Measurements from ENCODE around the gene PAPOLB.

Gene PAPOLB

DNA sequence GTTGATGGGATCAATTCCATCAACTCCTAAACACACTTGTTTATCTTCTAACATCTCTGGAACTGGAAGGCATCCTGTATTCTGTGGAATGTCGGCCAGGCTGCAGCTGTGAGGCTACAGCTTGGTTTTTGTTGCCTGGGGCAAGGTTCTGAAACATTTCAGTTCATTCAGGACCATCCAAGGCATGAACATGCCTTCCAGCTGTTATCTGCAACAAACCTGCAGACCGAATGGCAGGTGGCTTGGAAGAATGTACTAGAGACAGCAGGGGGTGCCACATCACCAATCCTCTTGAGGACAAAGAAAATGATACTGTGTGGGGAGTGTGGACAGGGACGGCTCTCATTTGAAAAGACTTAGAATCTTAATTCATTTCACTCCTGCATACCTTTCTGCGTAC, 12.4 kb downstream of the PAPOLB start:
- TF ChIP-seq, protein P1, sequence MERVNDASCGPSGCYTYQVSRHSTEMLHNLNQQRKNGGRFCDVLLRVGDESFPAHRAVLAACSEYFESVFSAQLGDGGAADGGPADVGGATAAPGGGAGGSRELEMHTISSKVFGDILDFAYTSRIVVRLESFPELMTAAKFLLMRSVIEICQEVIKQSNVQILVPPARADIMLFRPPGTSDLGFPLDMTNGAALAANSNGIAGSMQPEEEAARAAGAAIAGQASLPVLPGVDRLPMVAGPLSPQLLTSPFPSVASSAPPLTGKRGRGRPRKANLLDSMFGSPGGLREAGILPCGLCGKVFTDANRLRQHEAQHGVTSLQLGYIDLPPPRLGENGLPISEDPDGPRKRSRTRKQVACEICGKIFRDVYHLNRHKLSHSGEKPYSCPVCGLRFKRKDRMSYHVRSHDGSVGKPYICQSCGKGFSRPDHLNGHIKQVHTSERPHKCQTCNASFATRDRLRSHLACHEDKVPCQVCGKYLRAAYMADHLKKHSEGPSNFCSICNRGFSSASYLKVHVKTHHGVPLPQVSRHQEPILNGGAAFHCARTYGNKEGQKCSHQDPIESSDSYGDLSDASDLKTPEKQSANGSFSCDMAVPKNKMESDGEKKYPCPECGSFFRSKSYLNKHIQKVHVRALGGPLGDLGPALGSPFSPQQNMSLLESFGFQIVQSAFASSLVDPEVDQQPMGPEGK (CRISPR knock-in tag; IDR thresholded peaks at IDR 0.05; ENCODE audit: borderline replicate concordance) = no peak
- TF ChIP-seq ZC3H10 (CRISPR knock-in tag; IDR thresholded peaks at IDR 0.05) (no peak), TCF4 (CRISPR knock-in tag; IDR thresholded peaks at IDR 0.05; ENCODE audit: borderline replicate concordance) (peak; percentile 29; the same call in 1 of the 2 replicates), SNAI2 (CRISPR knock-in tag; IDR thresholded peaks at IDR 0.05) (0 out of 2 replicates have a peak, but pooled peaks have one; percentile 37)
- TF ChIP-seq, protein P2, sequence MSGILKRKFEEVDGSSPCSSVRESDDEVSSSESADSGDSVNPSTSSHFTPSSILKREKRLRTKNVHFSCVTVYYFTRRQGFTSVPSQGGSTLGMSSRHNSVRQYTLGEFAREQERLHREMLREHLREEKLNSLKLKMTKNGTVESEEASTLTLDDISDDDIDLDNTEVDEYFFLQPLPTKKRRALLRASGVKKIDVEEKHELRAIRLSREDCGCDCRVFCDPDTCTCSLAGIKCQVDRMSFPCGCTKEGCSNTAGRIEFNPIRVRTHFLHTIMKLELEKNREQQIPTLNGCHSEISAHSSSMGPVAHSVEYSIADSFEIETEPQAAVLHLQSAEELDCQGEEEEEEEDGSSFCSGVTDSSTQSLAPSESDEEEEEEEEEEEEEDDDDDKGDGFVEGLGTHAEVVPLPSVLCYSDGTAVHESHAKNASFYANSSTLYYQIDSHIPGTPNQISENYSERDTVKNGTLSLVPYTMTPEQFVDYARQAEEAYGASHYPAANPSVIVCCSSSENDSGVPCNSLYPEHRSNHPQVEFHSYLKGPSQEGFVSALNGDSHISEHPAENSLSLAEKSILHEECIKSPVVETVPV (CRISPR knock-in tag; IDR thresholded peaks at IDR 0.05) = no peak

DNA sequence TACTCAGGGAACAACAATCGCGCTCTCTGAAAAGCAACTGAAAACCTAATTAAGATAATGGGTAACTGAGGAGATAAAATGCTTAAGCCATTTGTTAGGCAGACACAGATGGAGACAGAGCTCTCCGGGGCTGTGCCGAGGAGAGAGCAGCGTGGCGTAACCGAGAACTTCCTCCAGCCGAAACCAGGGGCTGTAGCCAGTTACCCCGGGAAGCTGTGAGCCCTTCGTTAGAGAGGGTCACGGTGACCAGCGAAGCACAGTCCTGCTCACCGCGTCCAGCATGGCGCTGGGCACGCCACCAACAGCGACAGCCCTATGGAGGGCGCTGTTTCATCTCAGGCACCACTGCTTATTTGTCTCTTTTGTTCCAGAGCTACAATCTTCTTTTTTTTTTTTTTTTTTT, 16.1 kb downstream of the PAPOLB start:
- TF ChIP-seq TCF4 (CRISPR knock-in tag; IDR thresholded peaks at IDR 0.05; ENCODE audit: borderline replicate concordance) (no peak), SNAI2 (CRISPR knock-in tag; IDR thresholded peaks at IDR 0.05) (no peak)
- peak; percentile 87 for ATAC-seq

More for the DNA sequence above, 12.4 kb downstream of the PAPOLB start:
- peak; percentile 81 for ATAC-seq

DNA sequence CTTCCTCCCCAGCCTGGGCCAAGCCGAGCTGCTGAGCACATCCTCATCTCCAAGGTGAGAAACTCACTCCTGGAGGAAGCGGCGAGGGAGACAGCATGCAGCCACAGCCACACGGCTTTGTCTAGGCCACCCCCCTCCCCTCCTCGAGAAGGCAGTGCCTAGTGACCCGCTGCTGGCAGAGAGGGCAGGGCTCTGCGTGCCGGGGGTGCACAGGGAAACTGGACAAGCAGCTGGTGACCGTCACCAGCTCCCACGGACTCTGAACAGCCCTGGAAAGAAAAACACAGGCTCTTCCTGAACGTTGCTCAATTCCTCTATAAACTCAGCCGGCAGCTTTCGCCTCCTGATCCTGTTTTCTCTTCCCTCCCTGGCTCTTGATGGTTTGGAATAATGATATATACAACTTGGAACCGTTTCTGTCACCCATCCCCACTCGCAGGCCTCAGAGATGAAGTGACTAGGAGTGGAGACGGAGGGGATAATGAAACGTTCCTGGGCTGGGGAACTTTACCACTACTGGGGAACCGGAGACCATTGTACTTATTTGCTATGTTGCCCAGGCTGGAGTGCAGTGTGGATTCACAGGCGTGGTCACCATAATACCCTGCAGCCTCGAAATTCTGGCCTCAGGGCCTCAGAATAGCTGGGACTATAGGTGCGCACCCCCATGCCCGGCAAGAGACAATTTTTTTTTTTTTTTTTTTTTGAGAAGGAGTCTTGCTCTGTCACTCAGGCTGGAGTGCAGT, 19.3 kb downstream of the PAPOLB start:
- TF ChIP-seq, protein P3, sequence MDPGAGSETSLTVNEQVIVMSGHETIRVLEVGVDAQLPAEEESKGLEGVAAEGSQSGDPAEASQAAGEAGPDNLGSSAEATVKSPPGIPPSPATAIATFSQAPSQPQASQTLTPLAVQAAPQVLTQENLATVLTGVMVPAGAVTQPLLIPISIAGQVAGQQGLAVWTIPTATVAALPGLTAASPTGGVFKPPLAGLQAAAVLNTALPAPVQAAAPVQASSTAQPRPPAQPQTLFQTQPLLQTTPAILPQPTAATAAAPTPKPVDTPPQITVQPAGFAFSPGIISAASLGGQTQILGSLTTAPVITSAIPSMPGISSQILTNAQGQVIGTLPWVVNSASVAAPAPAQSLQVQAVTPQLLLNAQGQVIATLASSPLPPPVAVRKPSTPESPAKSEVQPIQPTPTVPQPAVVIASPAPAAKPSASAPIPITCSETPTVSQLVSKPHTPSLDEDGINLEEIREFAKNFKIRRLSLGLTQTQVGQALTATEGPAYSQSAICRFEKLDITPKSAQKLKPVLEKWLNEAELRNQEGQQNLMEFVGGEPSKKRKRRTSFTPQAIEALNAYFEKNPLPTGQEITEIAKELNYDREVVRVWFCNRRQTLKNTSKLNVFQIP (CRISPR knock-in tag; IDR thresholded peaks at IDR 0.05; ENCODE audit: borderline replicate concordance, low read depth) = no peak
- TF ChIP-seq CSDC2 (CRISPR knock-in tag; IDR thresholded peaks at IDR 0.05) (no peak), ZFP30 (CRISPR knock-in tag; IDR thresholded peaks at IDR 0.05) (no peak), ESRRG (CRISPR knock-in tag; IDR thresholded peaks at IDR 0.05) (no peak), ZC3H10 (CRISPR knock-in tag; IDR thresholded peaks at IDR 0.05) (no peak), ISL1 (CRISPR knock-in tag; IDR thresholded peaks at IDR 0.05) (no peak), TOX (CRISPR knock-in tag; IDR thresholded peaks at IDR 0.05; ENCODE audit: borderline replicate concordance) (no peak), PPARA (CRISPR knock-in tag; IDR thresholded peaks at IDR 0.05; ENCODE audit: borderline replicate concordance) (no peak), TCF4 (CRISPR knock-in tag; IDR thresholded peaks at IDR 0.05; ENCODE audit: borderline replicate concordance) (no peak), ZNF565 (CRISPR knock-in tag; conservative IDR thresholded peaks at IDR 0.05; ENCODE audit: low read depth) (no peak), ZNF70 (CRISPR knock-in tag; IDR thresholded peaks at IDR 0.05) (no peak), SNAI2 (CRISPR knock-in tag; IDR thresholded peaks at IDR 0.05) (no peak)
- TF ChIP-seq, protein P1 (CRISPR knock-in tag; IDR thresholded peaks at IDR 0.05; ENCODE audit: borderline replicate concordance) = no peak
- TF ChIP-seq, protein P4, sequence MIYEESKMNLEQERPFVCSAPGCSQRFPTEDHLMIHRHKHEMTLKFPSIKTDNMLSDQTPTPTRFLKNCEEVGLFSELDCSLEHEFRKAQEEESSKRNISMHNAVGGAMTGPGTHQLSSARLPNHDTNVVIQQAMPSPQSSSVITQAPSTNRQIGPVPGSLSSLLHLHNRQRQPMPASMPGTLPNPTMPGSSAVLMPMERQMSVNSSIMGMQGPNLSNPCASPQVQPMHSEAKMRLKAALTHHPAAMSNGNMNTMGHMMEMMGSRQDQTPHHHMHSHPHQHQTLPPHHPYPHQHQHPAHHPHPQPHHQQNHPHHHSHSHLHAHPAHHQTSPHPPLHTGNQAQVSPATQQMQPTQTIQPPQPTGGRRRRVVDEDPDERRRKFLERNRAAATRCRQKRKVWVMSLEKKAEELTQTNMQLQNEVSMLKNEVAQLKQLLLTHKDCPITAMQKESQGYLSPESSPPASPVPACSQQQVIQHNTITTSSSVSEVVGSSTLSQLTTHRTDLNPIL (CRISPR knock-in tag; IDR thresholded peaks at IDR 0.05; ENCODE audit: low read depth) = no peak
- ATAC-seq = no peak

DNA sequence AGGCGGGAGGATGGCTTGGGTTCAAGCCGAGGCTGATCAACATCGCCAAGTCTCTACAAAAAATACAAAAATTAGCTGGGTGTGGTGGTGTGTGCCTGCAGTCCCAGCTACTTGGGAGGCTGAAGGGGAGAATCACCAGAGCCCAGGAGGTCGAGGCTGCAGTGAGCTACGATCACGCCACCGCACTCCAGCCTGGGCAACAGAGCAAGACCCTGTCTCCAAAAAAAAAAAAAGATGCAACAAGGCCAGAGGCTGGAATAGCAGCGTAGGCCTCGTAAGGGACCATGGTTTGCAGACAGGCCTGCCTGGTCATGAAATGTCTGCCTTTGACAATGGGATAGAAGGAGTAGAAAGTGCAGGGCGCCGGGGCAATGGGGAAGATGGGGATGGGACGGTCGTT, 20.0 kb downstream of the PAPOLB start:
- no peak for ATAC-seq
- TF ChIP-seq ZFP3 (CRISPR knock-in tag; IDR thresholded peaks at IDR 0.05) (no peak), RARB (CRISPR knock-in tag; IDR thresholded peaks at IDR 0.05) (no peak), ZC3H10 (CRISPR knock-in tag; IDR thresholded peaks at IDR 0.05) (no peak), ZNF8 (CRISPR knock-in tag; IDR thresholded peaks at IDR 0.05) (no peak), ARNTL (CRISPR knock-in tag; IDR thresholded peaks at IDR 0.05; ENCODE audit: borderline replicate concordance, low read depth) (no peak), ESRRG (CRISPR knock-in tag; IDR thresholded peaks at IDR 0.05) (no peak)
- TF ChIP-seq, protein P4 (CRISPR knock-in tag; IDR thresholded peaks at IDR 0.05; ENCODE audit: low read depth) = no peak
- TF ChIP-seq, protein P1 (CRISPR knock-in tag; IDR thresholded peaks at IDR 0.05; ENCODE audit: borderline replicate concordance) = no peak
- TF ChIP-seq, protein P3 (CRISPR knock-in tag; IDR thresholded peaks at IDR 0.05; ENCODE audit: borderline replicate concordance, low read depth) = no peak

All from SK-N-SH treated with all-trans-retinoic acid at 6 μM for 48 hours (cell line).